ENCODE measurements around the gene ARHGAP42. TPM values are rescaled to one million over a fixed set of nuclear protein-coding genes. Genes with fewer than 3 reads are reported as not detected.

Gene ARHGAP42
- total RNA-seq, 2 experiments from 2014 or later: not detected

GRCh38 chr11:100816823-100817222, 129.7 kb downstream of the ARHGAP42 start:
- ATAC-seq (ENCODE audit: low read depth) (no peak), DNase-seq (no peak)
- Mint-ChIP-seq H3K9me3 (peaks cover 1% of the 10 kb centered on the region), H3K4me1 (no peaks in the 10 kb centered on the region), H3K27ac (no peak overlapping the region), H3K4me3 (no peak overlapping the region), H3K27me3 (no peaks in the 10 kb centered on the region), H3K36me3 (no peaks in the 10 kb centered on the region)
- POLR2A ChIA-PET: no interaction called here

- ATAC-seq (ENCODE audit: low read depth) (no peak), DNase-seq (no peak)
- peaks cover 1% of the 10 kb centered on the region for H3K9me3 Mint-ChIP-seq
- no peaks in the 10 kb centered on the region for H3K4me1 Mint-ChIP-seq
- no peaks in the 10 kb centered on the region for H3K36me3 Mint-ChIP-seq
- POLR2A ChIA-PET: no interaction called here
- no peak overlapping the region for H3K4me3 Mint-ChIP-seq
- H3K27me3 Mint-ChIP-seq: no peaks in the 10 kb centered on the region
- no peak overlapping the region for H3K27ac Mint-ChIP-seq
Measured at GRCh38 chr11:100817620-100818019, 130.5 kb downstream of the ARHGAP42 start.

GRCh38 chr11:100820621-100821020, 133.5 kb downstream of the ARHGAP42 start:
- Mint-ChIP-seq H3K27me3 (no peaks in the 10 kb centered on the region), H3K4me3 (no peak overlapping the region), H3K27ac (no peak overlapping the region), H3K36me3 (no peaks in the 10 kb centered on the region), H3K4me1 (no peaks in the 10 kb centered on the region), H3K9me3 (no peaks in the 10 kb centered on the region)
- POLR2A ChIA-PET: no interaction called here
- ATAC-seq (ENCODE audit: low read depth) (no peak), DNase-seq (no peak)

GRCh38 chr11:100821198-100821597, 134.1 kb downstream of the ARHGAP42 start:
- ATAC-seq (ENCODE audit: low read depth): no peak
- POLR2A ChIA-PET: no interaction called here

GRCh38 chr11:100823360-100823759, 136.3 kb downstream of the ARHGAP42 start:
- DNase-seq (no peak), ATAC-seq (ENCODE audit: low read depth) (no peak)
- POLR2A ChIA-PET: no interaction called here
- Mint-ChIP-seq H3K9me3 (no peaks in the 10 kb centered on the region), H3K27ac (no peak overlapping the region), H3K36me3 (no peaks in the 10 kb centered on the region), H3K4me1 (no peaks in the 10 kb centered on the region), H3K27me3 (no peaks in the 10 kb centered on the region), H3K4me3 (no peak overlapping the region)

More at GRCh38 chr11:100821198-100821597, 134.1 kb downstream of the ARHGAP42 start:
- H3K27ac Mint-ChIP-seq: no peak overlapping the region
- H3K4me1 Mint-ChIP-seq: no peaks in the 10 kb centered on the region
- no peak overlapping the region for H3K4me3 Mint-ChIP-seq
- H3K36me3 Mint-ChIP-seq: no peaks in the 10 kb centered on the region
- no peaks in the 10 kb centered on the region for H3K27me3 Mint-ChIP-seq
- no peak for DNase-seq
- no peaks in the 10 kb centered on the region for H3K9me3 Mint-ChIP-seq

GRCh38 chr11:100824041-100824809, 137.1 kb downstream of the ARHGAP42 start:
- H3K27me3 Mint-ChIP-seq: no peaks in the 10 kb centered on the region
- H3K9me3 Mint-ChIP-seq: no peaks in the 10 kb centered on the region
- H3K4me1 Mint-ChIP-seq: no peaks in the 10 kb centered on the region
- DNase-seq (no peak), ATAC-seq (ENCODE audit: low read depth) (no peak)
- no peaks in the 10 kb centered on the region for H3K36me3 Mint-ChIP-seq
- H3K27ac Mint-ChIP-seq: no peak overlapping the region
- POLR2A ChIA-PET: no interaction called here
- no peak overlapping the region for H3K4me3 Mint-ChIP-seq

- no peaks in the 10 kb centered on the region for H3K4me1 Mint-ChIP-seq
- POLR2A ChIA-PET: no interaction called here
- H3K36me3 Mint-ChIP-seq: no peaks in the 10 kb centered on the region
- DNase-seq (no peak), ATAC-seq (ENCODE audit: low read depth) (no peak)
- no peak overlapping the region for H3K4me3 Mint-ChIP-seq
- H3K27ac Mint-ChIP-seq: no peak overlapping the region
- H3K9me3 Mint-ChIP-seq: no peaks in the 10 kb centered on the region
- H3K27me3 Mint-ChIP-seq: no peaks in the 10 kb centered on the region
Measured at GRCh38 chr11:100825626-100826025, 138.5 kb downstream of the ARHGAP42 start.

- POLR2A ChIA-PET: no interaction called here
- H3K27me3 Mint-ChIP-seq: no peaks in the 10 kb centered on the region
- H3K4me3 Mint-ChIP-seq: no peak overlapping the region
- H3K4me1 Mint-ChIP-seq: no peaks in the 10 kb centered on the region
- ATAC-seq (ENCODE audit: low read depth): no peak
- no peaks in the 10 kb centered on the region for H3K9me3 Mint-ChIP-seq
- H3K36me3 Mint-ChIP-seq: no peaks in the 10 kb centered on the region
- DNase-seq: no peak
- H3K27ac Mint-ChIP-seq: no peak overlapping the region
Measured at GRCh38 chr11:100827934-100828661, 141.0 kb downstream of the ARHGAP42 start.

- POLR2A ChIA-PET: no interaction called here
- ATAC-seq (ENCODE audit: low read depth) (no peak), DNase-seq (no peak)
- no peaks in the 10 kb centered on the region for H3K9me3 Mint-ChIP-seq
- H3K27ac Mint-ChIP-seq: no peak overlapping the region
- H3K36me3 Mint-ChIP-seq: no peaks in the 10 kb centered on the region
- no peak overlapping the region for H3K4me3 Mint-ChIP-seq
- H3K4me1 Mint-ChIP-seq: no peaks in the 10 kb centered on the region
- H3K27me3 Mint-ChIP-seq: no peaks in the 10 kb centered on the region
Measured at GRCh38 chr11:100830274-100830673, 143.2 kb downstream of the ARHGAP42 start.

- DNase-seq (no peak), ATAC-seq (ENCODE audit: low read depth) (no peak)
- Mint-ChIP-seq H3K27me3 (no peaks in the 10 kb centered on the region), H3K36me3 (no peaks in the 10 kb centered on the region), H3K4me1 (no peaks in the 10 kb centered on the region), H3K27ac (no peak overlapping the region), H3K4me3 (no peak overlapping the region), H3K9me3 (no peaks in the 10 kb centered on the region)
- POLR2A ChIA-PET: no interaction called here
Measured at GRCh38 chr11:100830978-100831732, 144.1 kb downstream of the ARHGAP42 start.

GRCh38 chr11:100831929-100832494, 144.9 kb downstream of the ARHGAP42 start:
- Mint-ChIP-seq H3K4me3 (no peak overlapping the region), H3K9me3 (no peaks in the 10 kb centered on the region), H3K4me1 (no peaks in the 10 kb centered on the region), H3K27ac (no peak overlapping the region), H3K27me3 (no peaks in the 10 kb centered on the region), H3K36me3 (no peaks in the 10 kb centered on the region)
- ATAC-seq (ENCODE audit: low read depth) (no peak), DNase-seq (no peak)
- POLR2A ChIA-PET: no interaction called here

GRCh38 chr11:100832829-100833228, 145.7 kb downstream of the ARHGAP42 start:
- no peak for ATAC-seq (ENCODE audit: low read depth)
- Mint-ChIP-seq H3K36me3 (no peaks in the 10 kb centered on the region), H3K27ac (no peak overlapping the region), H3K27me3 (no peaks in the 10 kb centered on the region), H3K4me1 (no peaks in the 10 kb centered on the region), H3K9me3 (peaks cover 1% of the 10 kb centered on the region), H3K4me3 (no peak overlapping the region)
- DNase-seq: no peak
- POLR2A ChIA-PET: no interaction called here

- POLR2A ChIA-PET: no interaction called here
- no peak overlapping the region for H3K27ac Mint-ChIP-seq
- H3K9me3 Mint-ChIP-seq: peaks cover 3% of the 10 kb centered on the region
- no peaks in the 10 kb centered on the region for H3K36me3 Mint-ChIP-seq
- no peak for DNase-seq
- H3K4me3 Mint-ChIP-seq: no peak overlapping the region
- no peak for ATAC-seq (ENCODE audit: low read depth)
- no peaks in the 10 kb centered on the region for H3K27me3 Mint-ChIP-seq
- no peaks in the 10 kb centered on the region for H3K4me1 Mint-ChIP-seq
Measured at GRCh38 chr11:100833276-100833675, 146.2 kb downstream of the ARHGAP42 start.
